HepG2 (cell line): ENCODE data around the gene CDH22. TPM values are rescaled to one million over a fixed set of nuclear protein-coding genes. Genes with fewer than 3 reads are reported as not detected.

ENCODE experiments used
- ASH2L ChIP-seq: fragments of 300-600, 200-600 bp; sonication (generic); IDR thresholded peaks from 2 replicates; pipeline ENCODE4 v1.7.0; 2017; ENCODE audit warnings: low read depth, mild to moderate bottlenecking, moderate library complexity, mixed read lengths, low read length; ENCODE audit not compliant: insufficient read length
- CREB1 ChIP-seq, 2 experiments: fragments of 450-650 bp in 1 of 2; IDR thresholded peaks; 2 replicates each; pipeline ENCODE4 v1.6.1; 2016 to 2017; ENCODE audit warnings: control low read depth in 1 of 2, mild to moderate bottlenecking in 1 of 2, missing compliant biosample characterization in 1 of 2, missing genetic modification characterization in 1 of 2
- GABPB1 ChIP-seq: IDR thresholded peaks from 2 replicates; pipeline ENCODE4 v1.6.1; 2016; ENCODE audit warnings: mild to moderate bottlenecking, missing genetic modification reagents, moderate library complexity, missing compliant biosample characterization
- GATA4 ChIP-seq: sonication (generic); IDR thresholded peaks from 2 replicates; pipeline ENCODE4 v1.6.1; 2016; ENCODE audit warnings: antibody characterized with exemption, low read depth, borderline replicate concordance
- KLF16 ChIP-seq, 2 experiments: sonication (generic) in 1 of 2; formaldehyde crosslinking in 1 of 2; IDR thresholded peaks; 2 replicates each; pipeline versions ENCODE4 v1.6.1 to v1.8.0; 2016 to 2023; ENCODE audit warnings: missing genetic modification reagents in 2 of 2, missing compliant biosample characterization in 1 of 2
- NBN ChIP-seq: fragments of 450-650 bp; conservative IDR thresholded peaks from 2 replicates; pipeline ENCODE4 v1.6.1; 2017
- NKX3-1 ChIP-seq: sonication (generic); formaldehyde crosslinking; IDR thresholded peaks from 2 replicates; pipeline ENCODE4 v1.5.0; 2020; ENCODE audit warnings: missing genetic modification reagents
- RFXAP ChIP-seq: sonication (generic); formaldehyde crosslinking; IDR thresholded peaks from 2 replicates; pipeline ENCODE4 v1.4.0; 2020; ENCODE audit warnings: missing genetic modification reagents, borderline replicate concordance
- ZBTB20 ChIP-seq: sonication (generic); formaldehyde crosslinking; IDR thresholded peaks from 2 replicates; pipeline ENCODE4 v1.8.1; 2023; ENCODE audit warnings: missing genetic modification reagents, low read depth, mild to moderate bottlenecking, borderline replicate concordance
- ZNF382 ChIP-seq: sonication (generic); formaldehyde crosslinking; IDR thresholded peaks from 2 replicates; pipeline ENCODE4 v1.5.0; 2020; ENCODE audit warnings: missing genetic modification reagents, mild to moderate bottlenecking, borderline replicate concordance
- ZNF678 ChIP-seq: sonication (generic); formaldehyde crosslinking; IDR thresholded peaks from 2 replicates; pipeline ENCODE4 v1.4.0; 2020; ENCODE audit warnings: mild to moderate bottlenecking, missing genetic modification reagents
- ZNF782 ChIP-seq: sonication (generic); formaldehyde crosslinking; IDR thresholded peaks from 2 replicates; pipeline ENCODE4 v1.4.0; 2020; ENCODE audit warnings: missing genetic modification reagents, mild to moderate bottlenecking, borderline replicate concordance
- ZSCAN31 ChIP-seq: sonication (generic); formaldehyde crosslinking; IDR thresholded peaks from 2 replicates; pipeline ENCODE4 v1.5.0; 2020; ENCODE audit warnings: low read depth, mild to moderate bottlenecking, missing genetic modification reagents
- polyA plus RNA-seq, 8 experiments: library from polyadenylated mRNA; depleted of rRNA in 3 of 8; stranded (reverse) in 7 of 8; unstranded in 1 of 8; fragments of >200 nt; fragmentation: Illumina TruSeq in 4 of 8; extraction: Trizol in 4 of 8; gene quantifications; 2 replicates each; pipeline versions ENCODE4 v1.2.1 to v1.2.3, GENCODE V29; 2011 to 2016; ENCODE audit warnings: low read depth in 4 of 8, missing spikeins in 1 of 8, mixed read lengths in 1 of 8; ENCODE audit not compliant: insufficient read depth in 1 of 8
- total RNA-seq, 5 experiments: library from RNA; depleted of rRNA; stranded (reverse); fragments of >200 nt; fragmentation: Illumina TruSeq; extraction: Trizol; gene quantifications; 2 replicates each; pipeline ENCODE4 v1.2.3, GENCODE V29; 2016; ENCODE audit warnings: low read depth in 1 of 5
- TF ChIP-seq, protein P1 (sequence below): sonication (generic); formaldehyde crosslinking; conservative IDR thresholded peaks from 2 replicates; pipeline ENCODE4 v1.4.0; 2020; ENCODE audit warnings: mild to moderate bottlenecking, missing genetic modification reagents, moderate library complexity
- TF ChIP-seq, protein P2 (sequence below): IDR thresholded peaks from 2 replicates; pipeline ENCODE4 v1.6.1; 2016; ENCODE audit warnings: low read depth, control low read depth
- TF ChIP-seq, protein P3 (sequence below): sonication (generic); formaldehyde crosslinking; IDR thresholded peaks from 2 replicates; pipeline ENCODE4 v1.8.0; 2022; ENCODE audit warnings: missing genetic modification reagents, low read depth, mild to moderate bottlenecking, borderline replicate concordance
- TF ChIP-seq, protein P4 (sequence below): sonication (generic); formaldehyde crosslinking; IDR thresholded peaks from 2 replicates; pipeline ENCODE4 v1.8.1; 2022; ENCODE audit warnings: mild to moderate bottlenecking, missing genetic modification reagents
- TF ChIP-seq, protein P5 (sequence below): sonication (generic); formaldehyde crosslinking; IDR thresholded peaks from 2 replicates; pipeline ENCODE4 v1.5.1; 2020; ENCODE audit warnings: missing genetic modification reagents, mild to moderate bottlenecking, borderline replicate concordance

CDH22 gene
- total and polyA plus RNA-seq, 2 of the 13 experiments (the other 11 are each of a cell fraction or from before 2014, with no cell fraction given) = not detected

DNA sequence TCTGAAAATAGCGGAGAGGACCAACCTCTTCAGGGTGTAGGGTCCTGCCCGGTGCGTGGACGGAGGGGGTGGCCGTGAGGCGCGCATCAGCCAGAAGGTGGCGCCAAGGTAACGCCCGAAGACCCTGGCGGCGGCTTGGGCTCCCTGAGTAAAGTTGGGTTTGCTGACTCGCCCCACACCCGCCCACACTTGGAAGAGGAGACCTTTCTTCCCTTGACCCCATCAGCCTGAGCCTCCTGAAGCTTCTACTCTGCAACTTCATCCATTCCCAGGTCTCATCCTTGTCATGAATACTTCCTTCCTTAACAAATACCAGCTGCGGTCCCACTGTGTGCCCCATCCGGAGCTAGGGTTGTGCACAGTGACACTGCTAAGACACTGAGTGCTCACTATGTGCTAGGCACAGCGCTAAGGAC is 175.6 kb downstream of the CDH22 start (continued):
- TF ChIP-seq, protein P1, sequence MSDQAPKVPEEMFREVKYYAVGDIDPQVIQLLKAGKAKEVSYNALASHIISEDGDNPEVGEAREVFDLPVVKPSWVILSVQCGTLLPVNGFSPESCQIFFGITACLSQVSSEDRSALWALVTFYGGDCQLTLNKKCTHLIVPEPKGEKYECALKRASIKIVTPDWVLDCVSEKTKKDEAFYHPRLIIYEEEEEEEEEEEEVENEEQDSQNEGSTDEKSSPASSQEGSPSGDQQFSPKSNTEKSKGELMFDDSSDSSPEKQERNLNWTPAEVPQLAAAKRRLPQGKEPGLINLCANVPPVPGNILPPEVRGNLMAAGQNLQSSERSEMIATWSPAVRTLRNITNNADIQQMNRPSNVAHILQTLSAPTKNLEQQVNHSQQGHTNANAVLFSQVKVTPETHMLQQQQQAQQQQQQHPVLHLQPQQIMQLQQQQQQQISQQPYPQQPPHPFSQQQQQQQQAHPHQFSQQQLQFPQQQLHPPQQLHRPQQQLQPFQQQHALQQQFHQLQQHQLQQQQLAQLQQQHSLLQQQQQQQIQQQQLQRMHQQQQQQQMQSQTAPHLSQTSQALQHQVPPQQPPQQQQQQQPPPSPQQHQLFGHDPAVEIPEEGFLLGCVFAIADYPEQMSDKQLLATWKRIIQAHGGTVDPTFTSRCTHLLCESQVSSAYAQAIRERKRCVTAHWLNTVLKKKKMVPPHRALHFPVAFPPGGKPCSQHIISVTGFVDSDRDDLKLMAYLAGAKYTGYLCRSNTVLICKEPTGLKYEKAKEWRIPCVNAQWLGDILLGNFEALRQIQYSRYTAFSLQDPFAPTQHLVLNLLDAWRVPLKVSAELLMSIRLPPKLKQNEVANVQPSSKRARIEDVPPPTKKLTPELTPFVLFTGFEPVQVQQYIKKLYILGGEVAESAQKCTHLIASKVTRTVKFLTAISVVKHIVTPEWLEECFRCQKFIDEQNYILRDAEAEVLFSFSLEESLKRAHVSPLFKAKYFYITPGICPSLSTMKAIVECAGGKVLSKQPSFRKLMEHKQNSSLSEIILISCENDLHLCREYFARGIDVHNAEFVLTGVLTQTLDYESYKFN (CRISPR knock-in tag) = no peak
- TF ChIP-seq CREB1 (IDR thresholded peaks at IDR 0.05) = no peak
- TF ChIP-seq CREB1 (CRISPR knock-in tag; IDR thresholded peaks at IDR 0.05) = no peak
- TF ChIP-seq ZNF382 (CRISPR knock-in tag) = no peak
- TF ChIP-seq, protein P2, sequence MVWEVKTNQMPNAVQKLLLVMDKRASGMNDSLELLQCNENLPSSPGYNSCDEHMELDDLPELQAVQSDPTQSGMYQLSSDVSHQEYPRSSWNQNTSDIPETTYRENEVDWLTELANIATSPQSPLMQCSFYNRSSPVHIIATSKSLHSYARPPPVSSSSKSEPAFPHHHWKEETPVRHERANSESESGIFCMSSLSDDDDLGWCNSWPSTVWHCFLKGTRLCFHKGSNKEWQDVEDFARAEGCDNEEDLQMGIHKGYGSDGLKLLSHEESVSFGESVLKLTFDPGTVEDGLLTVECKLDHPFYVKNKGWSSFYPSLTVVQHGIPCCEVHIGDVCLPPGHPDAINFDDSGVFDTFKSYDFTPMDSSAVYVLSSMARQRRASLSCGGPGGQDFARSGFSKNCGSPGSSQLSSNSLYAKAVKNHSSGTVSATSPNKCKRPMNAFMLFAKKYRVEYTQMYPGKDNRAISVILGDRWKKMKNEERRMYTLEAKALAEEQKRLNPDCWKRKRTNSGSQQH (CRISPR knock-in tag) = no peak
- TF ChIP-seq ASH2L = no peak
- TF ChIP-seq RFXAP = no peak
- TF ChIP-seq ZNF678 = no peak
- TF ChIP-seq, protein P3, sequence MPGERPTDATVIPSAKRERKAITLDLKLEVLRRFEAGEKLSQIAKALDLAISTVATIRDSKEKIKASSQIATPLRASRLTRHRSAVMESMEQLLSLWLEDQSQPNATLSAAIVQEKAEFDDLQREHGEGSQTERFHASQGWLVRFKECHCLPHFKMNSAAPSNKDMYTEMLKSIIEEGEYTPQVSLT (CRISPR knock-in tag) = no peak
- no peak for TF ChIP-seq ZBTB20 (CRISPR knock-in tag)
- no peak for TF ChIP-seq GATA4
- no peak for TF ChIP-seq ZNF782
- peak; percentile 34; the same call in 1 of the 2 replicates for TF ChIP-seq GABPB1 (CRISPR knock-in tag)
- TF ChIP-seq, protein P4, sequence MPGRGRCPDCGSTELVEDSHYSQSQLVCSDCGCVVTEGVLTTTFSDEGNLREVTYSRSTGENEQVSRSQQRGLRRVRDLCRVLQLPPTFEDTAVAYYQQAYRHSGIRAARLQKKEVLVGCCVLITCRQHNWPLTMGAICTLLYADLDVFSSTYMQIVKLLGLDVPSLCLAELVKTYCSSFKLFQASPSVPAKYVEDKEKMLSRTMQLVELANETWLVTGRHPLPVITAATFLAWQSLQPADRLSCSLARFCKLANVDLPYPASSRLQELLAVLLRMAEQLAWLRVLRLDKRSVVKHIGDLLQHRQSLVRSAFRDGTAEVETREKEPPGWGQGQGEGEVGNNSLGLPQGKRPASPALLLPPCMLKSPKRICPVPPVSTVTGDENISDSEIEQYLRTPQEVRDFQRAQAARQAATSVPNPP (CRISPR knock-in tag) = no peak
- 0 out of 4 replicates have a peak, but pooled peaks of 1 of the 2 experiments have one; percentile 23 for TF ChIP-seq KLF16 (CRISPR knock-in tag; IDR thresholded peaks at IDR 0.05)
- TF ChIP-seq ZSCAN31 (CRISPR knock-in tag) = no peak
- TF ChIP-seq NBN = no peak
- TF ChIP-seq, protein P5, sequence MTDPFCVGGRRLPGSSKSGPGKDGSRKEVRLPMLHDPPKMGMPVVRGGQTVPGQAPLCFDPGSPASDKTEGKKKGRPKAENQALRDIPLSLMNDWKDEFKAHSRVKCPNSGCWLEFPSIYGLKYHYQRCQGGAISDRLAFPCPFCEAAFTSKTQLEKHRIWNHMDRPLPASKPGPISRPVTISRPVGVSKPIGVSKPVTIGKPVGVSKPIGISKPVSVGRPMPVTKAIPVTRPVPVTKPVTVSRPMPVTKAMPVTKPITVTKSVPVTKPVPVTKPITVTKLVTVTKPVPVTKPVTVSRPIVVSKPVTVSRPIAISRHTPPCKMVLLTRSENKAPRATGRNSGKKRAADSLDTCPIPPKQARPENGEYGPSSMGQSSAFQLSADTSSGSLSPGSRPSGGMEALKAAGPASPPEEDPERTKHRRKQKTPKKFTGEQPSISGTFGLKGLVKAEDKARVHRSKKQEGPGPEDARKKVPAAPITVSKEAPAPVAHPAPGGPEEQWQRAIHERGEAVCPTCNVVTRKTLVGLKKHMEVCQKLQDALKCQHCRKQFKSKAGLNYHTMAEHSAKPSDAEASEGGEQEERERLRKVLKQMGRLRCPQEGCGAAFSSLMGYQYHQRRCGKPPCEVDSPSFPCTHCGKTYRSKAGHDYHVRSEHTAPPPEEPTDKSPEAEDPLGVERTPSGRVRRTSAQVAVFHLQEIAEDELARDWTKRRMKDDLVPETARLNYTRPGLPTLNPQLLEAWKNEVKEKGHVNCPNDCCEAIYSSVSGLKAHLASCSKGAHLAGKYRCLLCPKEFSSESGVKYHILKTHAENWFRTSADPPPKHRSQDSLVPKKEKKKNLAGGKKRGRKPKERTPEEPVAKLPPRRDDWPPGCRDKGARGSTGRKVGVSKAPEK (CRISPR knock-in tag) = 0 out of 2 replicates have a peak, but pooled peaks have one; percentile 55
- no peak for TF ChIP-seq NKX3-1 (CRISPR knock-in tag)
